ENCODE measurements around the gene MEP1A. TPM values are rescaled to one million over a fixed set of nuclear protein-coding genes. Genes with fewer than 3 reads are reported as not detected.
"Not testable (repeated sequence)": the region's sequence is repeated elsewhere in the genome, so short reads cannot be mapped to it uniquely, and the experiment has no call there.

Gene MEP1A
- total RNA-seq, 1 donor from 2014 or later: not detected

DNA sequence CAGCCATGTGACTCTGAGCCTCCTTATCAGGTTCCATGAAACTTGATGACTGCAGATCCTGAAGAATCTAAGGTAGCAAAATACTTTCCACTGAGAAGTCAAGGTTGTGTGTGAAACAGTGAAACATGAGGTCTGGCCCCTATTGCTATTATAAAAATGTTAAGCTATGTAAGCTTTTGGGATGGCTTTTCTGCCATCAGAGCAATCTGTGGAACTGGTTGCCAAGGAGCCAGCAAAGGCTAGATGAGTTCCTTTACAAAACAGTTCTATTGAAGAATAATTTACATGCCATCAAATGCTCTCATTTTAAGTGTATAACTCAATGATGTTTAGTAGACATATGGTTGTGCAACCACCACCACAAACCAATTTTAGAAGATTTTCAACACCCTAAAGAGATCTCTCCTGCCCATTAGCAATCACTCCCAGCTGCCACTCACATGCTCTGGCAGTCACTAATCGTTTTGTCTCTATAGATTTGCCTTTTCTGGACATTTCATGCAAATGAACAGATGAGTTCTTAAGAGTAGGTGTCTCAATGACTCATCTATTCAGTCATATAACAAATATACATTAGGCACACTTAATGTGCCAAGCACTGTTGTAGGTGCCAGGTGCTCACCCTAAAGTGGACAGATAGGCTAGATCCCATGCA, 19.9 kb upstream of the MEP1A start:
- intact Hi-C loops (cut with DNase I): no loop called here
- no peak for DNase-seq (ENCODE audit: low spot score)

DNA sequence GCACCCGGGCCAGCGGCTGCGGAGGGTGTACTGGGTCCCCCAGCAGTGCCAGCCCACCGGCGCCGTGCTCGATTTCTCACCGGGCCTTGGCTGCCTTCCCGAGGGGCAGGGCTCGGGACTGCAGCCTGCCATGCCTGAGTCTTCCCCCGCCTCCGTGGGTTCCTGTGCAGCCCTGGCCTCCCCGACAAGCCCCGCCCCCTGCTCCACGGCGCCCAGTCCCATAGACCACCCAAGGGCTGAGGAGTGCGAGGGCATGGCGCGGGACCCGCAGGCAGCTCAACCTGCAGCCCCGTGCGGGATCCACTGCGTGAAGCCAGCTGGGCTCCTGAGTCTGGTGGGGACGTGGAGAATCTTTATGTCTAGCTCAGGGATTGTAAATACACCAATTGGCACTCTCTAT, 18.5 kb upstream of the MEP1A start:
- intact Hi-C loops (cut with DNase I); DNase-seq (ENCODE audit: low spot score): not testable (repeated sequence)

DNA sequence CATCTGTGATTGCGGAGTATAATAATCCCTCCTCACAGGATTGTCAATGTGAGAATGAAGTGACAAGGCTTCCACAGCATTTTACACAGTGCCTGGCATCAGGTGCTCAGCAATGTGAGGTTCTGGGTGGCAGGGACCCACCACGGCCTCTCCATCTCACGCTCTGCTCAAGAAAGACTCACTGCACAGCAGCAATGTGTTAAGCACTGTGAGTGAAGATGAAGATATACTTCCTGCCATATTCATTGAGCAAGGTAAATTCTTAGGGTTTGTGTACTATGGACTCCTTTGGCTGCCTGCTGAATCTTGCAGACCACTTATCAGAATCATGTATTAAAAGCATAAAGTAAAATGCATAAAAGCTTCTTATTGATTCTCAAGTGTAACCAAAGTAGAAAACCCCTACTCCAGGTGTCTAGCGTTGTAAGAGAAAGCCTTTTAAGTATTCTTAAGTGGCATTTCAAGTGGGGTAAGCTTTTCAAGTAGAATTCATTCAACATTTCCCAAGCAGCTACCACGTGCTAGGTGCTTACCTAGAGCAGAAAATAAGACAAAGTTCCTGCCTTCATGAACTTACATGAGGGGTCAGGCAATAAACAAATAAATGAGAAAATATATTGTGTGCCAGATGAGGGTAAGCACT, 17.0 kb upstream of the MEP1A start:
- DNase-seq (ENCODE audit: low spot score): no peak
- intact Hi-C loops (cut with DNase I): no loop called here

DNA sequence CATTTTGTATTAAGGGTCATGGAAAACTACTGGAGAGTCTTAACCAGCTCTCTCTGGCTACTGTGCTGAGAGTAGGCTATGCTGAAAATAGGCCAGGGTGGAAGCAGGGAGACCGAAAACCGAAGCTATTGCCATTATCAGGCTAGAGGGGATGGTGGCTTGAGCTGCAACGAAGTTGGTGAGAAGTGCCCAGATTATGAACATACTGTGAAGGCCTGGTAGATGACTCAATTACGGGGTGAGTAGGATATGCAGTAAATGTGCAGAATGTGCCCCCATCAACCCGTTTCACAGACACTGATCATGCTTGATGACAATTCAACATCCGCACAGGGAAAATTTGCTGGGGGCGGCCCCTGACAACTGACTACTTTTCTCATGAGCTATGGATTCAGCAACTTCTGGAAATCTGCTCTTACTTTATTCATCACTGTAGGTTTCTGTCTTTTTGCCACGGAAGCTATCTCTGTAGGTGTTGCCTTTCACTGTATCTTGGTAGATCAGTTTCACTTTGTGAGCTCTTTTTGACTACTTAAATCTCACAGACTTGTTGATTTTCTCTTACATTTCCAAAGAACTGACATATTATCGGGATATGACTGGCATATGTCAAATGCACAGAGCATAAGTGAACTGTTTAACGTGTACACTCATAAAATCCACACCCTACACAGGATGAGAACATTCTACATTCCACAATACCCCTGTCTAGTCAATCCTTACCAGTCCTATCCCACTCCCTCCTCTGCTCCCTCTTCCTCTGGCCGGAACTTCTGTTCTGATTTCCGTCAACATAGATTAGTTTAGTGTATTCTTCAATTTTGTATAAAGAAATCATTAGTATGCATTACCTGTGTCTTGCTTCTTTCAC, 15.5 kb upstream of the MEP1A start:
- intact Hi-C loops (cut with DNase I): no loop called here
- DNase-seq (ENCODE audit: low spot score): no peak

DNA sequence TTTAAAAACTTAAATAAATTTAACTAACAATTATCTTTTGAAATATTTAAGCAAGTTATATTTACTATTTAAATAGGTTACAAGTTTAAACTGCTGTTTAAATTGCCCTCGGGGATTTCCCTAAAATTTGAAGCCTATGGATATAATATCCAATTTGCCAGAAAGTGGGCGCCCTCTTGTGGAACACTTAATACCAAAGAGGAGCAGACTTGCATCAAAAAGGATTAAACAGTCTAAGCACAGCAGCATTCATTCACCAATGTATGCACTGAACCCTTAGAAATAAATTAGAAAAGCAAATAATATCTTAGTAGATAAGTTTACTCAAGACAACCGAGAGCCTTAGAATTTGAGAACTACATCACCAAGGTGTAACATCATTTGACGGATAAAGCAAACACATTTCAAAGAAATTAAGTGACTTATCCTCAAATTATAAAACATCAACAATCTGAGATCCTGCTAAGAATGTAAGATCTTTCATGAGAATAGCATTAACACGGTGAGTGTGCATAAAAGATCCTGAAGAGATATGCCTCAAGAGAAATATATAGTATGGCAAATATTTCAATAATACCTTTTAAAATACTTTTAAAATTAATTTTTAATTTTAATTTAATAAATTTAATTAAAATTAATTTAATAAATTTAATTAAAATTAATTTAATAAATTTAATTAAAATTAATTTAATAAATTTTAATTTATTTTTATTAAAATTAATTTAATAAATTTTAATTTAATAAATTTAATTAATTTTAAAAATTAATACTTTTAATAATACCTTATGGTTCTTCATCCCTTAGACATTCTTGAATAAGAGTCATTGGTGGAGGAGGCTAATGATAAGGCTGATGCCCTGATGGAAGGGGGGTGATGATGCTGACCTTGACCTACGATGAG, 11.5 kb upstream of the MEP1A start:
- DNase-seq (ENCODE audit: low spot score): no peak
- intact Hi-C loops (cut with DNase I): no loop called here

DNA sequence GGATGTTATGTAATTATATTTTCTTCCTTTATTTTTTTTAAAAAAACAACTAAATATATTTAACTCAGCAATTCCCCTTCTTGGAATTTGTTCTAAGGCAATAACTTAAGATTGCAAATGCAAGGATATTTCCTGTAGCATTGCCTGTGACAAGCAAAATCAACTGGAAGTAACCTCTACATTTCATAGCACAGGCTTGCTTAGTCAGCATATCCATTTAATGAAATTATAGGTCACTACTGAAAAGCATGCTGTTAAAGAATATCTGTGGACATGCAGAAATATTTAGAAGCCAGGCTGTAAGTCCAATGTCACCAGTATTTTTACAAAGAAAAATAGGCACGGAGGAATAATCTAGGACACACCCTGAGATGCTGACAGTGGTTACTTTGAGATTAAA, 8.7 kb upstream of the MEP1A start:
- DNase-seq (ENCODE audit: low spot score): no peak
- intact Hi-C loops (cut with DNase I): no loop called here

DNA sequence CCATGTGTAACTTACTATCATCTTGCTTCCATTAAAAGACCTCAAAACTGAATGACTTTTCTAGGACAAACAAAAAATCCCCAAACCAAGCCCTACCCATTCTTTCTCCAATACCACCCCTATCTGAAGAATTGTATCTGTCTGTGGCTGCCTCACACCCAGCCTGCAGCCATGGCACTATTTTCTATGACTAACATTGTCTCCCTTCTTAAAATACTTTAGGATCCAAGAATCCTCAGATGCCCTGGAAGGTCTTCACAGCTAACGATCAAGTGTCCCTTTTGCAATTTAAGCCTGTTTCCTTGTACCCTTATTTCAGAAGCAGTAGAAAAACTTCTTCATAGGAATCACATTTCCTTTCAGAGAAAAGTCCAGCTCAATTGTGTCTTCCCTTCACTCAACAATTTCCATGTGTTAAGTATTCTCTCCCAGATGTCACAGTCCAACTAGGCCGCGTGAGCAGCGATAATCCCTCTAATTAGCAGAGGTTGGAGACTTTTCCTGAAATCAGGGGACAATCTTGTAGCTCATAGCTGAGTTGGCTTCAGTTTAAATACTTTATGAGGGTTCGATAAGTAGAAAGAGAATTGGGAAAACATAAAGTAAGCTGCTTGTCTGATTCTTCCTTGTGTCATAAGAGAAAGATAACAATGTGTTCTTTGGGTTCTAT, 5.2 kb upstream of the MEP1A start:
- DNase-seq (ENCODE audit: low spot score): no peak
- intact Hi-C loops (cut with DNase I): no loop called here

DNA sequence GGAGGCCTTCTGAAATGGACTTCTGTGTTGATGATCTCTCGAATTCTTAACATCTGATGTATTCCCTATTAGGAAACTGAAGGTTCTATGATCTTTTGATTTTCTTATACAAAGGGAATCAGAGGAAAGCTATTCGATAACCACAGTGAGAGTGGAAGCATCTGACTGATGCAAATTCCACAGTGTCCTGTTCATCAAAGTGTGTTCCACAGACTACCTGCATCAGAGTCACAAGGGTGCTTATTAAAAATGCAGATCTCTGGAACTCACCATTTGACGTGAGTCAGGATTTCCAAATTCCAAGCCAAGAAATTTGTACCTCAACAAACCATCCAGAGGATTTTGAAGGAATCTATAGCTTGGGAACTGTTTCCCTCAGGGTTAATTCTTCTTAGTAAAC, 4.4 kb upstream of the MEP1A start:
- DNase-seq (ENCODE audit: low spot score): no peak
- intact Hi-C loops (cut with DNase I): no loop called here

DNA sequence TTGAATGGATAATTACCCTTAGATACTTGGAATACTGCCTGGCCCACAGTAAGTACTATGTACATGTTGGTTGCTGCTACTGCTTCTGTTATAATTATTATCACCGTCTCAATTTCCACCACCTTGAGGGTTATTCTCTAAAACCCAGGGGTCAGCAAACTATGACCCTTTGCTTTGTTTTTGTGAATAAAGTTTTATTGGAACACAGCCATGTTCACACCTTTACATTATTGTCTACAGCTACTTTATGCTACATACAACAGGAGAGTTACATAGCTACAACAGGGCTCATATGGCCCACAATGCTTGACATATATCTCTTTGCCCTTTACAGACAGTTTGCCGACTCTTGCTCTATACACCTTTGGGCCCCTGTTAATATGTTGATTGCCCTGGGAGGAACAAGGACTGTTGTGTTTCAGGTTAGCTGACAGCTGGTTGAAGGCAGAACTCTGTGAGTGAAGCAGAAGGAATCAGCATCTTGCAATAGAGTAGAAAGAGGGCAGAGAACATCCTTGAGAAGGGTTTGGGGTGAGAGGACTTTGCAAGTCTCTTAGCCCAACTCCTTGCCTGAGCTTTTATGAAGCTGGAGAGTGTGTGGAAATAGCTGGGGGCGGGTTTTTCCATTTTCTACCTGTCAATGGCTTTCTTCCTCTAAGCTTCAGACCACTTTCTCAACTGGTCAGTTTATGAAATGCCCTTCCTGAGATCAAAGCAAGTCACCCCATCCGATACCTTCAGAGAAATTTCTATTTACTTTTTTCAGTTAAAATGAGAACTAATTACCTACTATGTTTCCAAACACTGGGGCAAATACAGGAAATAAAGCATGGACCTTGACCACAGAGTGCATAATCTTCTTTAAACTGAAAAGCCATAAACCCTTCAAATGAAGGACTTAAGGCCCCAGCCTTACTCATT, 3.5 kb upstream of the MEP1A start:
- no peak for DNase-seq (ENCODE audit: low spot score)
- intact Hi-C loops (cut with DNase I): no loop called here

DNA sequence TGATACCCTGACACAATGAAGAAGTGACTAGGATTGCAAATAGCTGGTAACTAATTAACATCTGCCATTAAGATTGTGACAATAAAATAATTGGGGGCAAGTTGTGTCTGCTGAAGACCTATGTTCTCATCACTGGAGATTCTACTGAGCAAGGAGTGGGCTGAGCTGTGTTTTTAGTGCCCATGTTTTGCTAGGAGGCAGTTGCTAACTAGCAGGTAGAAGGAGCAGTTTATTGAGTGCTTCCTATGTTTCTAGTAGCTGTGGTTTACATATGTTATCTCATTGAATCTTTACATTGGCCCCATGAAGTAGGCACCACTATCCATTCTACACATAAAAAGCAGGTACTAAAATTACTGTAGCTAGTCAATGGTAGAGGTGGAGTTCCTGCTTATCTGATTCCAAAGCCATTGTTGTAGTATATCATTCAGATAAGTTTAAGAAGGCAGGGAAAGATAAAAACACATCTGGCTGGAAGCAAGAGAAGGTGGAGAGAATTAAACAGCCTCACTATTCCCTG, 2.8 kb upstream of the MEP1A start:
- DNase-seq (ENCODE audit: low spot score): no peak
- intact Hi-C loops (cut with DNase I): no loop called here

DNA sequence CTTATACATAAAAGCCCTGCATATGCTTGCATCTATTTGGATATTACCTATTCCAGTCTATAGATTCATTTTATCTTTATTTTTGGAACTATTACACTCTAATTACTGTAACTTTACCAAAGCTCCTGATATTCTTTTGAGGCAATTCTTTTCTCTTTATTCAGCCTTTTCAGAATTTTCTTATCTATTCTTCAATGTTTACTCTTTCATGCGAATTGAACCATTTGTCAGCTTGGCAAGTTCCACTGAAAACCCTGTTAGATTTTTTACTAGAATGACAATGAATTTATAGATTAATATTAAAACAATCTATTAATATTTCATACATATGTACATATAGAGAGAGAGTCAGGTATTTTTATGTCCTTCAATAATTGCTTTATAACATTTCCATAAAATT, 554 bp upstream of the MEP1A start:
- intact Hi-C loops (cut with DNase I): no loop called here

DNA sequence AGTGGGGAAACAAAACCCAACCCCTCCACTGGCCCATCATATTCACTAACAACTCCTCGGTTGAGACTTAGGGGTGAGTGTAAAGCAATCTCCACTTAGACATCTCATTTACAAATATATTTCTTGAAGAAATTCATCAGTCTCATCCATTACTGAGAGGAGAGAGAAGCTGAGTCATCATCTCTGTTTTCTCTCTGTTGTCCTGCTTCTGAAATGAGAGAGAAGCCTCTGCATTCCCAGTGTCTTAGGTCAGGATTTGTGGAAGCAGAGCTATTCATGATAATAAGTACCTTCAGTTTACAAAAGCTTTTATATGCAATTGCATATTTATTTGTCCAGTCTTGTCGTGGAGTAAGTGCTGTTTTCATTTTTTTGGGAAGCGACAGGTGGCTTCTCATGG, 879 bp downstream of the MEP1A start:
- no peak for DNase-seq (ENCODE audit: low spot score)
- intact Hi-C loops (cut with DNase I): no loop called here

More for the DNA sequence above, 554 bp upstream of the MEP1A start:
- no peak for DNase-seq (ENCODE audit: low spot score)

DNA sequence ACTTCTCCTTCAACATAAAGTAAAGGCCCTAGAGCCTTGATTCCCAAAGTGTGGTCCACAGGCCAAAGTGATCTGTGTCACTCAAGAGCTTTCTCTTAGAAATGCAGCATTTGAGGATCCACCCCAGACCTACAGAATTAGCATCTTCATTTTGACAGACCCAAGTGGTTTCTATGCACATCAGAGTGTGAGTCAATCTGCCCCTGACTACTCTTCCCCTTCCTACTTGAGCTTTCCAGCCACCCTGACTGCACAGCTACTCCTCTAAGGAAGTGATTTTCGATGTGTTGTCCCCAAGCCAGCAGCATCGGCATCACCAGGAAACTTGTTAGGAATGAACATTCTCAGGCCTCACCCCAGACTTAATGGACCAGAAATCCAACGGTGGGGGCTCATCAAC, 2.6 kb downstream of the MEP1A start:
- intact Hi-C loops (cut with DNase I): no loop called here
- DNase-seq (ENCODE audit: low spot score): no peak

DNA sequence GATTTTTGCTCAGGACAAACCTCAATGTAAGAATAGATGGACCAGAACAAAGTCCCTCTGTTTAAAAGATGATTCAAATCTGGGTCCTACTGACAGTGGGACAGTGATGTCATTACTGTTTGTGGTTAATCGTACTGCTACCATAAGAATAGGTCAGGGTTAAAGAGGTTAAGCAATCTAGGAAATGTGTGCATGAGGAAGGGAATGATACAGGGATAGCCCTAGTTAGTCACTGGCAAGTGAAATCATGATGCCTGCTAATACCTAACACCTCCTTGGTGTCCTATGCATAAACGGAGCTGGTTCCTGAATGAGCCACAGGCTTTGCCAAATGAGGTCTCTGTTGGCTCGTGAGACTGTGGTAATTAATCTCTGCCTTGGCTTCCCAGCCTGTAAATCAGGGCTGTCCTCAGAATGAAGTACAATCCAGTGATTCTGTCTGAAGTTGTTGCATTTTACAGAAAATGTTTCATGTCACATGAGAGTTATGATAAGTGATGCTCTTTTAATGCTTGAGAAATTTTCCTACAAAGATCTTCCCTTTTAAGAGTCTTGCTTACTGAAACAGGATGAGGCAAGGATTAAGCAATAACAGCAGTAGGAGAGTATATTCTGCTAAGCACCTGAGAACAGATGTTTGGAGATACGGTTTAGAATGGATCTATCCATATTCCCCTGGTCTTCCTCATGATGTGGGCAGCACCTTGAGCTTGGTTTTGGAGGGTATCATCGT, 3.8 kb downstream of the MEP1A start:
- DNase-seq (ENCODE audit: low spot score): no peak
- intact Hi-C loops (cut with DNase I): no loop called here

DNA sequence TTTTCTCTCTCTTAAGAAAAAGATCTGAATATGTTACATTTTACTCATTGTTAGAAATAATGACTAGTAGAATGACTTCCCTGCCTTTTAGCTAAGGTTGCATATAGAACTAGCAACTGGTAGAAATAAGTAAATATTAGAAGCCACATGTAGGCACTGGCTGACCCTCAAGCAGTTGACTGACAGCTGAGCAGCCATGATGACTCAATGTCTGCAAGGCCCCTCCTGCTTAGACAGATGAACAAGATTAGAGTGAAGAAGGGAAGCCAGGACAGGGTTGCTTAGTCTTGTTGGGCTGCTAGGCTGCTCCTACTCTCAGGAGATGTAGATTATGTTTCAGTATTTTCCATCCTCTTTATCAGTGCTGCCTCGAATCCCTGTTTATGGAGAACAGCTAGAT, 6.5 kb downstream of the MEP1A start:
- DNase-seq (ENCODE audit: low spot score): no peak

DNA sequence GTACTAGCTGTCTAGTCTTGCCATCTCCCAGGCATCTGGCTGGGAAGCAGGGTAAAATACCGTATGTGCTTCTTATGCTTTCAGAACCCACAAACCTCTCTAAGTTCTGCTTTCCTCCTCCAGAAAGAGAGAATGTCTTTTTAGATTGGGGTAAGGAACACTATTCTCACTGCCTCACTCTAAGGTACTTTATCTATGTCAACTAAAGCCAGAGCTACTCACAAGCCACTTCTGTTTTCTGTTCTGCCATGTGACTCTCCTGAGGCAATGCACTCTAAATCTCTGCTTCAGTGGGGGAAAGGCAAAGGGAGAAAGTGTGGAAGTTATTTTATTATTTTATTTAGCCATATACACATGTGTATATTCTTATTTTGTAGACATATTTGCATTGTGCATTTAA, 15.6 kb downstream of the MEP1A start:
- intact Hi-C loops (cut with DNase I): no loop called here
- no peak for DNase-seq (ENCODE audit: low spot score)

More for the DNA sequence above, 6.5 kb downstream of the MEP1A start:
- intact Hi-C loops (cut with DNase I): no loop called here

DNA sequence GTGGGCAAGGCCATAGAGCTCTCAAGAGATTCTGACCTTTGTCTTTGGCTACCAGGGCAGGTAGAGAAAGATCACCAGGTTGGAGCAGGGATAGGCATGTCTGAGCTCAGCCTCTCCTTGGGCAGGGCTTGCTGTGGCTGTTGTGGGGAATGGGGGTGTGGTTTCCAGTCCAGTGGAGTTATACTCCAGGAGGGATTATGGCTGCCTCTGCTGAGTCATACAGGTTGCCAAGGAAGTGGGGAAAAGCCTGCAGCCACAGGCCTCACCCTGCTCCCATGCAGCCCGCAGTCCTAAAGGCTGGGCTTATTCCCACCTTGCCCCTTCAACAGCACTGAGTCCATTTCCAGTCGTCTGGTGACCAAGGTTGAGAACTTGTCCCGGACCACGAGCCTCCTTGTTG, 21.9 kb downstream of the MEP1A start:
- no peak for DNase-seq (ENCODE audit: low spot score)
- intact Hi-C loops (cut with DNase I): no loop called here

Data from cardiac septum (tissue), 1 donor.